GM12878 (cell line): Measurements from ENCODE around the gene ASCC3. TPM values are rescaled to one million over a fixed set of nuclear protein-coding genes. Genes with fewer than 3 reads are reported as not detected.
A peak's percentile ranks its signal among the peaks of the same experiment; 100 is the strongest.

ENCODE experiments used
- ATF7 ChIP-seq: fragments of 450-650 bp; IDR thresholded peaks from 2 replicates; pipeline ENCODE4 v1.6.1; 2016; ENCODE audit warnings: low read depth, mild to moderate bottlenecking
- BCL3 ChIP-seq: IDR thresholded peaks from 2 replicates; pipeline ENCODE4 v1.6.1; 2011; ENCODE audit warnings: borderline replicate concordance, low read depth, mild to moderate bottlenecking, moderate library complexity, low read length; ENCODE audit not compliant: insufficient read depth, poor library complexity, severe bottlenecking
- CBFB ChIP-seq: IDR thresholded peaks from 2 replicates; pipeline ENCODE4 v1.6.1; 2016; ENCODE audit warnings: antibody characterized with exemption, low read depth
- CEBPB ChIP-seq, 2 experiments: fragments of 150-350 bp in 1 of 2; IDR thresholded peaks; 2 replicates each; pipeline ENCODE4 v1.6.1; 2012 to 2014; ENCODE audit warnings: low read depth in 2 of 2, low read length in 2 of 2, borderline replicate concordance in 1 of 2, inconsistent platforms in 1 of 2
- CHD2 ChIP-seq: IDR thresholded peaks from 2 replicates; pipeline ENCODE4 v1.6.1; 2011; ENCODE audit warnings: low read depth, low read length, improper control_type of control experiment, borderline replicate concordance
- EGR1 ChIP-seq, 2 experiments: IDR thresholded peaks; 1 replicate in 1 of 2; 2 replicates in 1 of 2; pipeline ENCODE4 v1.6.1; 2011 to 2012; ENCODE audit warnings: low read depth in 2 of 2, low read length in 2 of 2, borderline replicate concordance in 1 of 2, mild to moderate bottlenecking in 1 of 2, moderate library complexity in 1 of 2
- EP300 ChIP-seq, 2 experiments: fragments of 150-350 bp in 1 of 2; IDR thresholded peaks; 2 replicates each; pipeline ENCODE4 v1.6.1; 2011 to 2012; ENCODE audit warnings: low read depth in 2 of 2, low read length in 2 of 2, borderline replicate concordance in 1 of 2, improper control_type of control experiment in 1 of 2, inconsistent platforms in 1 of 2; ENCODE audit not compliant: control insufficient read depth in 1 of 2
- IKZF1 ChIP-seq: fragments of 450-650 bp; conservative IDR thresholded peaks from 2 replicates; pipeline ENCODE4 v1.6.1; 2017; ENCODE audit warnings: antibody characterized with exemption, mild to moderate bottlenecking
- IRF4 ChIP-seq: IDR thresholded peaks from 2 replicates; pipeline ENCODE4 v1.6.1; 2011; ENCODE audit warnings: low read depth, low read length
- KLF5 ChIP-seq: fragments of 450-650 bp; IDR thresholded peaks from 2 replicates; pipeline ENCODE4 v1.6.1; 2014; ENCODE audit warnings: mild to moderate bottlenecking; ENCODE audit not compliant: partially characterized antibody
- LARP7 ChIP-seq: fragments of 450-650 bp; IDR thresholded peaks from 2 replicates; pipeline ENCODE4 v1.6.1; 2017; ENCODE audit warnings: mild to moderate bottlenecking
- MYB ChIP-seq: fragments of 150-350 bp; IDR thresholded peaks from 2 replicates; pipeline ENCODE4 v1.6.1; 2014; ENCODE audit warnings: mild to moderate bottlenecking, low read depth, low read length, borderline replicate concordance
- MYC ChIP-seq: IDR thresholded peaks from 2 replicates; pipeline ENCODE4 v1.6.1; 2011; ENCODE audit warnings: mild to moderate bottlenecking, low read length, moderate library complexity, inconsistent platforms; ENCODE audit not compliant: insufficient read depth, insufficient replicate concordance, insufficient read length, severe bottlenecking
- PML ChIP-seq: IDR thresholded peaks from 2 replicates; pipeline ENCODE4 v1.6.1; 2012; ENCODE audit warnings: low read length, inconsistent platforms
- POLR2AphosphoS2 ChIP-seq: IDR thresholded peaks from 2 replicates; pipeline ENCODE4 v1.6.1; 2011; ENCODE audit warnings: low read depth, mild to moderate bottlenecking, low read length, improper control_type of control experiment, moderate library complexity
- POLR2AphosphoS5 ChIP-seq: IDR thresholded peaks from 2 replicates; pipeline ENCODE4 v1.6.1; 2011; ENCODE audit warnings: mild to moderate bottlenecking, low read length, inconsistent platforms
- RB1 ChIP-seq: fragments of 450-650 bp; formaldehyde crosslinking; IDR thresholded peaks from 2 replicates; pipeline ENCODE4 v1.6.1; 2017; ENCODE audit warnings: mild to moderate bottlenecking, borderline replicate concordance
- RBBP5 ChIP-seq: fragments of 200-600 bp; sonication (generic); conservative IDR thresholded peaks from 2 replicates; pipeline ENCODE4 v1.6.1; 2016
- RCOR1 ChIP-seq: conservative IDR thresholded peaks from 2 replicates; pipeline ENCODE4 v1.6.1; 2012; ENCODE audit warnings: low read depth, low read length, improper control_type of control experiment
- REST ChIP-seq: IDR thresholded peaks from 2 replicates; pipeline ENCODE4 v1.6.1; 2012; ENCODE audit warnings: mild to moderate bottlenecking, low read depth, low read length
- SIN3A ChIP-seq: IDR thresholded peaks from 2 replicates; pipeline ENCODE4 v1.6.1; 2012; ENCODE audit warnings: low read depth, low read length, improper control_type of control experiment
- TARDBP ChIP-seq: IDR thresholded peaks from 2 replicates; pipeline ENCODE4 v1.6.1; 2016; ENCODE audit warnings: borderline replicate concordance
- WRNIP1 ChIP-seq: IDR thresholded peaks from 2 replicates; pipeline ENCODE4 v1.6.1; 2011; ENCODE audit warnings: low read depth, low read length, improper control_type of control experiment, borderline replicate concordance
- ZNF217 ChIP-seq: fragments of 450-650 bp; IDR thresholded peaks from 2 replicates; pipeline ENCODE4 v1.6.1; 2017; ENCODE audit warnings: antibody characterized with exemption, mild to moderate bottlenecking
- ZNF384 ChIP-seq: IDR thresholded peaks from 2 replicates; pipeline ENCODE4 v1.6.1; 2012; ENCODE audit warnings: low read depth, mild to moderate bottlenecking, low read length, improper control_type of control experiment, borderline replicate concordance
- ZSCAN29 ChIP-seq: fragments of 450-650 bp; IDR thresholded peaks from 2 replicates; pipeline ENCODE4 v1.6.1; 2017; ENCODE audit warnings: mild to moderate bottlenecking, moderate library complexity
- ZZZ3 ChIP-seq: IDR thresholded peaks from 2 replicates; pipeline ENCODE4 v1.6.1; 2011; ENCODE audit warnings: low read depth; ENCODE audit not compliant: control insufficient read depth, insufficient read length
- polyA plus RNA-seq, 11 experiments: library from polyadenylated mRNA; depleted of rRNA in 4 of 11; unstranded in 6 of 11; stranded (reverse) in 5 of 11; fragments of >200 nt; fragmentation: Nextera tagmentation in 4 of 11; fragmentation: Illumina TruSeq in 1 of 11; extraction: Ambion mirVana in 4 of 11; extraction: Trizol in 1 of 11; gene quantifications; 1 replicate in 1 of 11; 2 replicates in 10 of 11; pipeline versions ENCODE4 v1.2.1 to v1.2.3, GENCODE V29; 2011 to 2016; ENCODE audit warnings: inconsistent platforms in 2 of 11, missing spikeins in 2 of 11, low read depth in 1 of 11
- total RNA-seq, 4 experiments: library from RNA; depleted of rRNA in 3 of 4; stranded (reverse); fragments of >200 nt in 3 of 4; fragmentation: Illumina TruSeq in 1 of 4; extraction: Trizol in 1 of 4; gene quantifications; 2 replicates each; pipeline versions ENCODE4 v1.2.1 to v1.2.3, GENCODE V29; 2013 to 2021

Gene ASCC3
- total and polyA plus RNA-seq, 10 of the 15 experiments (the other 5 are each of a cell fraction or from before 2014, with no cell fraction given), result 19.9 to 76.2 (median 55.9) TPM

- TF ChIP-seq REST (no peak), POLR2AphosphoS2 (peak; percentile 89), RB1 (peak; percentile 92; the same call in 1 of the 2 replicates), ZNF384 (no peak), SIN3A (no peak; the same call in 1 of the 2 replicates), RCOR1 (no peak; the same call in 1 of the 2 replicates), EP300 (IDR thresholded peaks at IDR 0.05; ENCODE audit: borderline replicate concordance in 1 of 2, control insufficient read depth in 1 of 2, low read depth in 2 of 2, low read length in 2 of 2) (no peak), CHD2 (peak; percentile 43; the same call in 1 of the 2 replicates), CBFB (peak; percentile 55; the same call in 1 of the 2 replicates), LARP7 (peak; percentile 93), ATF7 (no peak), ZZZ3 (no peak), CEBPB (IDR thresholded peaks at IDR 0.05; ENCODE audit: borderline replicate concordance in 1 of 2, low read depth in 2 of 2, low read length in 2 of 2) (no peak), EGR1 (IDR thresholded peaks at IDR 0.05; ENCODE audit: borderline replicate concordance in 1 of 2, low read depth in 2 of 2, low read length in 2 of 2) (peak; percentile 40 to 89; a peak in 1 of 3 replicates), MYC (peak; percentile 77), WRNIP1 (no peak), IRF4 (no peak), MYB (no peak), ZNF217 (no peak), IKZF1 (peak; percentile 79), TARDBP (peak; percentile 50; the same call in 1 of the 2 replicates), PML (peak; percentile 81), POLR2AphosphoS5 (peak; percentile 92), KLF5 (peak; percentile 87), BCL3 (no peak), RBBP5 (peak; percentile 99), ZSCAN29 (no peak)
Observed at GRCh38 chr6:100880853-100881706, at the start of gene ASCC3 (continued).
